ENCODE data around the gene CENPX. TPM values are rescaled to one million over a fixed set of nuclear protein-coding genes. Genes with fewer than 3 reads are reported as not detected.

CENPX gene
- total RNA-seq, 1 experiment from 2014 or later, result 187 TPM

- no peaks in the 10 kb centered on the region for H3K27me3 ChIP-seq (ENCODE audit: control insufficient read depth, insufficient read depth, low read length)
- CTCF ChIA-PET, result interaction anchor here (0.5 kb wide), 1 partner anchor 99 kb away, joined by 3 read pairs; no protein-coding TSS in a partner anchor
- no peaks in the 10 kb centered on the region for H3K9me3 ChIP-seq (ENCODE audit: control insufficient read depth, insufficient read depth, low read depth, low read length)
- H3K4me3 ChIP-seq (ENCODE audit: low read depth in 2 of 2, low read length in 2 of 2), result peak within 1 kb of the TSS; percentile 85 to 99
- DNase-seq (ENCODE audit: low read depth, low spot score) (no peak), ATAC-seq (peak; percentile 86)
- in situ Hi-C loops (cut with HindIII; ENCODE audit: low pct_unique_long_range_greater_than_20kb, low sequenced_read_pairs), result loop anchor here (10.0 kb wide), 1 partner anchor 83 kb away; no protein-coding TSS in a partner anchor
- TF ChIP-seq SIN3A (IDR thresholded peaks at IDR 0.05; ENCODE audit: borderline replicate concordance, insufficient read depth, low read depth, low read length) (peak; percentile 95; the same call in 1 of the 2 replicates), CTCF (IDR thresholded peaks at IDR 0.05) (no peak), TCF7L2 (IDR thresholded peaks at IDR 0.05; ENCODE audit: low read depth, low read length) (no peak), REST (IDR thresholded peaks at IDR 0.05; ENCODE audit: insufficient read depth in 1 of 2, low read depth in 2 of 2, low read length in 1 of 2) (no peak), POLR2AphosphoS5 (IDR thresholded peaks at IDR 0.05; ENCODE audit: low read depth, low read length) (peak; percentile 48; the same call in 1 of the 2 replicates)
- peaks cover 9% of the 10 kb centered on the region for H3K36me3 ChIP-seq (ENCODE audit: control insufficient read depth, insufficient read depth, low read length)
- POLR2A ChIA-PET, result interaction anchor here (0.6 kb wide), 1 partner anchor 21 kb away, joined by 4 read pairs; no protein-coding TSS in a partner anchor
- BruUV-seq (replicated peaks), result TSS peak; percentile 67
- peak within 1 kb of the TSS; percentile 82 for H3K27ac ChIP-seq (ENCODE audit: low read length)
- peaks cover 21% of the 10 kb centered on the region for H3K4me1 ChIP-seq (ENCODE audit: control insufficient read depth, insufficient read depth, low read length)
- intact Hi-C loops (cut with micrococcal nuclease; ENCODE audit: unreplicated experiment), result no loop called here
Observed at GRCh38 chr17:82051776-82052637, 29.3 kb upstream of the CENPX start, which contains the start of the genes GPS1 and RFNG. TSS of gene GPS1 (plus strand) at chr17:82051898. CDS start at chr17:82051932, 34 bp downstream. TSS of gene RFNG (minus strand) at chr17:82051811. CDS start at chr17:82051766, 45 bp downstream.

- intact Hi-C loops (cut with micrococcal nuclease; ENCODE audit: unreplicated experiment), result no loop called here
- Histone ChIP-seq H3K9me3 (ENCODE audit: control insufficient read depth, insufficient read depth, low read depth, low read length) (no peaks in the 10 kb centered on the region), H3K4me3 (ENCODE audit: low read depth in 2 of 2, low read length in 2 of 2) (peak overlapping the region; percentile 85 to 99), H3K27me3 (ENCODE audit: control insufficient read depth, insufficient read depth, low read length) (no peaks in the 10 kb centered on the region), H3K27ac (ENCODE audit: low read length) (peak overlapping the region; percentile 73), H3K4me1 (ENCODE audit: control insufficient read depth, insufficient read depth, low read length) (peaks cover 20% of the 10 kb centered on the region), H3K36me3 (ENCODE audit: control insufficient read depth, insufficient read depth, low read length) (peaks cover 9% of the 10 kb centered on the region)
- ChIA-PET CTCF (no interaction called here), POLR2A (interaction anchor here (0.6 kb wide), 3 partner anchors 9 to 431 kb away, joined by 3 to 4 read pairs (median 4); no protein-coding TSS in a partner anchor)
- DNase-seq (ENCODE audit: low read depth, low spot score) (no peak), ATAC-seq (peak; percentile 5; the same call in 1 of the 2 replicates)
- no TSS peak for BruUV-seq (replicated peaks)
- in situ Hi-C loops (cut with HindIII; ENCODE audit: low pct_unique_long_range_greater_than_20kb, low sequenced_read_pairs), result loop anchor here (10.0 kb wide), 1 partner anchor 84 kb away; no protein-coding TSS in a partner anchor
- TF ChIP-seq REST (IDR thresholded peaks at IDR 0.05; ENCODE audit: insufficient read depth in 1 of 2, low read depth in 2 of 2, low read length in 1 of 2), result no peak
- TF ChIP-seq SIN3A (IDR thresholded peaks at IDR 0.05; ENCODE audit: borderline replicate concordance, insufficient read depth, low read depth, low read length), result no peak
- no peak for TF ChIP-seq CTCF (IDR thresholded peaks at IDR 0.05)
- TF ChIP-seq POLR2AphosphoS5 (IDR thresholded peaks at IDR 0.05; ENCODE audit: low read depth, low read length), result no peak
- no peak for TF ChIP-seq TCF7L2 (IDR thresholded peaks at IDR 0.05; ENCODE audit: low read depth, low read length)
Observed at GRCh38 chr17:82050761-82051641, 28.3 kb upstream of the CENPX start.
